Retinal pigment epithelial cell (primary cell): ENCODE data around the gene MTARC2.

Experiments
- DNase-seq: peaks from one replicate; pipeline ENCODE4 v3.0.0-alpha.2; 2010; ENCODE audit warnings: low read depth
- H3K4me3 ChIP-seq: 2 replicates; pipeline ENCODE4 v1.5.1; 2011; ENCODE audit warnings: mild to moderate bottlenecking, low read length, control low read depth, moderate library complexity
- TF ChIP-seq, protein P1 (sequence below): conservative IDR thresholded peaks from 2 replicates; pipeline ENCODE4 v1.5.1; 2011; ENCODE audit warnings: low read depth, low read length, control low read depth, inconsistent platforms

The MTARC2 gene

DNA sequence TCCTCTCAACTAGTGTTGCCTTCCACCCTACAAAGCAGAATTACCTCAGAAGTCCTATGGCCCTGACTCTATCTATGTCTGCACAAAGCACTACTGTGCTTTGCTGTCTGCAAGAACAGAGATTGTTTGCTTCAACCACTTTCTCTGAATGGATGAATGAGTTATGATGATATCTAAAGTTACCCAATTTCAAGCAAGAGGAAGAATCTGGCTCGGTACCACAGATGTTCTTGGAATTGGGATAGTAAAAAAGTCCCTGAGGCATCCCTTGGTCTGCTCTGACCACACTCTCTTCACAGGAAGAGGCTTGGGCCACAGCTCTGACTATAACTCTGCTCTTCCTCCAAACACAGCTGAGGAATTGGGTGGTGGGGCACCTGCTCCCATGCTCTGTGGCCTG lies 69.8 kb downstream of the MTARC2 start:
- H3K4me3 ChIP-seq = no peak overlapping the region
- DNase-seq = no peak
- TF ChIP-seq, protein P1, sequence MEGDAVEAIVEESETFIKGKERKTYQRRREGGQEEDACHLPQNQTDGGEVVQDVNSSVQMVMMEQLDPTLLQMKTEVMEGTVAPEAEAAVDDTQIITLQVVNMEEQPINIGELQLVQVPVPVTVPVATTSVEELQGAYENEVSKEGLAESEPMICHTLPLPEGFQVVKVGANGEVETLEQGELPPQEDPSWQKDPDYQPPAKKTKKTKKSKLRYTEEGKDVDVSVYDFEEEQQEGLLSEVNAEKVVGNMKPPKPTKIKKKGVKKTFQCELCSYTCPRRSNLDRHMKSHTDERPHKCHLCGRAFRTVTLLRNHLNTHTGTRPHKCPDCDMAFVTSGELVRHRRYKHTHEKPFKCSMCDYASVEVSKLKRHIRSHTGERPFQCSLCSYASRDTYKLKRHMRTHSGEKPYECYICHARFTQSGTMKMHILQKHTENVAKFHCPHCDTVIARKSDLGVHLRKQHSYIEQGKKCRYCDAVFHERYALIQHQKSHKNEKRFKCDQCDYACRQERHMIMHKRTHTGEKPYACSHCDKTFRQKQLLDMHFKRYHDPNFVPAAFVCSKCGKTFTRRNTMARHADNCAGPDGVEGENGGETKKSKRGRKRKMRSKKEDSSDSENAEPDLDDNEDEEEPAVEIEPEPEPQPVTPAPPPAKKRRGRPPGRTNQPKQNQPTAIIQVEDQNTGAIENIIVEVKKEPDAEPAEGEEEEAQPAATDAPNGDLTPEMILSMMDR = no peak

DNA sequence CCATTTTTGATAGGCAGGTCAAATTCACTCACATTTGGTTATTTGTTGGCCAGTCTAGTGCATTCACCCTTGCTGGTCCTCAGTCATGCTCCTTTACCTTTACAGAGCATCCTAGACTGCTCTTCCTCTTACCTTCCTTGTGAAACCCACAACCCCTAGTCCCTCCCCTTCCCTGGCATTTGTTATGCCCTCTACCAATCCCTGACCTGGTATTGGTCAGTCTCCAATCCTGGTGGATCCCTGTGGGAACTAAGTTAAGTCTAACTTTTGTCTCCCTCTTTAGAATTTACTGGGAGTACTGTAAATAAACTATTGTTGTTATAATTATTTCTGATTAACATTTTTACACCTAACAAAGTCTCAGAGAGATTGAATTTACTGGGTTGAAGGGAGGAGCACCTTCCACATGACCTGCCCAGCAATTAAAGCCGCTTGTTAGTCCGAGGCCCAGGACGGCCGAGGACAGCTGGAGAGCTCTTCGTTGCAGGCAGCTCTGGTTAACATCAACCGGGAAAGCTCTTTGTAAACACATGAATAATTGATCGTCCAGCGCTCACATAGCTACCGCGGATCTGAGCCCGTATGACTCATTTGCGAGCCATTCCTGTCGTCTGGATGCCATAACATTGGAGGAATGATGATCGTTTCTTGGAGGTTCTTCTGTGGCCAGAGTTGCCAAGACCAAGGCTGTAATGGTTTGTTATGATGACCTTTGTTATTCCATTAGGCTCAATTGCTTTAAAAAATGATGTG lies 70.5 kb downstream of the MTARC2 start:
- no peak for DNase-seq
- TF ChIP-seq, protein P1 = no peak
- H3K4me3 ChIP-seq = no peak overlapping the region

DNA sequence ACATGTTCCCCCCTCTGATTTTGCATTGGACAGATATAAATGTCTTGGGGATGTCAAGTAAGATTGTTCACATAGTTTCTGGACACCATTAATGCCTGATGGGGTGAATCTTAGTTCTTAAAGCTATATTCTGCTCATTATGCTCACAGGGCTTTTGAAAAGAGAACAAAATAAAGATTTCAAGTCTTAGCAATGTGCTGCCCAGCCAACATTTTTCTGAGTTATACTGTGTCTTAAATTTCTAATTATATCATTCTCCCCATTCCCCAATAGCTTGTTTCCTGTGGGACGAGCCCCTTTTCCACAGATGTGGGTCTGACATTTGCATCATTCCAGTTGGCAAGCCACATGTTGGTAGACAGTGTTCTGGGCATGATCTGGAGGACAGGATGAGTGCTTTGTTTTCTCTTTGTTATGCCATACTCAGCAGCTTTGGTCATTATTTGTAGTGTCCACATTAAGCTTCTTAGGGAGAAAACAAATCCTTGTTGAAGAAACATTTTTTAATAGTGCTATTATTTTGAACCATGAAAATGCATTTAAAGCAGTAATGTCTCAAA lies 71.4 kb downstream of the MTARC2 start:
- no peak overlapping the region for H3K4me3 ChIP-seq
- DNase-seq = no peak
- TF ChIP-seq, protein P1 = no peak

DNA sequence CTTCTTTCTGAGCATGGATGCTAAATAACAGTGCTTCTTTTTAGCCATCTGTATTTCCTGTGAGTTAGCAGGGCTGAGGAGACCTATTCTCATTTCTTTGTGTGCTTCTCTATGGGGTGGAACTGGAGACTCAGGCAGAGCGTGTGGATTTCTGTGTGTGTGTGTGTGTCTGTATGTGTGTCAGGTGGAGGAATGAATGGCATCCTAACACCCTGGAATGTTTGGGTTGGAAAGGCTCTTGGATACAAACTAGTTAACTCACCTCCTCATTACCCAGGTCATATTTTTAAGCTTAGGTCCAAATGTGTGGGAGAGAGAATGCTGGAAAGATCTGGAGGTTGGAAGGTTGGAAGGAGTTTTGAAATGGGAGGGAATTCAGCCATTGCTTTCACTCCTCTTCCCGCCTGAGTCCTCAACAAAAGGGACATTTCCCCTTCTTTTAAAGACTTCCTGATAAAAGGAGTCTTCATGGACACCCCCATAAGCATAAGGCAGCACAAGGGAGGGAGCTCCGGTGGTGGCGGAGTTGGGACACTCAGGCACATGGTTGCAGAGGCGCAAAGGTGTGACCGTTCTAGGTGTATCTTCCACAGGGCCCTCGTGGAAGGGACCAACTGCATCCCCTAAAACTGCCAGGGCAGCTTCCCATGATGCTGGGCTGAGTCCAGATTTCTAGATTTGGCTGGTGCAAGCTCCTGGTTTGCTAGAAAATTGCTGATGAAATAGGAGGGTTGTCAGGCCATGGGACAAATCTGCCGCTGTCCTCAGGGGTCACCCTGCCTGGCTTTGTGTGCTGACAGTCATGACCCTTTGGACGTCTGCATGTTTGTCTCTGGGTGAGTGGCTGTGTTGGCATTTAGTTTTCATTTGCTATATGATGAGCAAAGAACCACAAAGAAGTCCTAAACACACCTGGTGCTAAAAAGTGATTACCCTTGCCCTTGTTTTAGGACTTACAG lies 76.2 kb downstream of the MTARC2 start:
- H3K4me3 ChIP-seq = no peak overlapping the region
- TF ChIP-seq, protein P1 = no peak
- DNase-seq = peak; percentile 62

DNA sequence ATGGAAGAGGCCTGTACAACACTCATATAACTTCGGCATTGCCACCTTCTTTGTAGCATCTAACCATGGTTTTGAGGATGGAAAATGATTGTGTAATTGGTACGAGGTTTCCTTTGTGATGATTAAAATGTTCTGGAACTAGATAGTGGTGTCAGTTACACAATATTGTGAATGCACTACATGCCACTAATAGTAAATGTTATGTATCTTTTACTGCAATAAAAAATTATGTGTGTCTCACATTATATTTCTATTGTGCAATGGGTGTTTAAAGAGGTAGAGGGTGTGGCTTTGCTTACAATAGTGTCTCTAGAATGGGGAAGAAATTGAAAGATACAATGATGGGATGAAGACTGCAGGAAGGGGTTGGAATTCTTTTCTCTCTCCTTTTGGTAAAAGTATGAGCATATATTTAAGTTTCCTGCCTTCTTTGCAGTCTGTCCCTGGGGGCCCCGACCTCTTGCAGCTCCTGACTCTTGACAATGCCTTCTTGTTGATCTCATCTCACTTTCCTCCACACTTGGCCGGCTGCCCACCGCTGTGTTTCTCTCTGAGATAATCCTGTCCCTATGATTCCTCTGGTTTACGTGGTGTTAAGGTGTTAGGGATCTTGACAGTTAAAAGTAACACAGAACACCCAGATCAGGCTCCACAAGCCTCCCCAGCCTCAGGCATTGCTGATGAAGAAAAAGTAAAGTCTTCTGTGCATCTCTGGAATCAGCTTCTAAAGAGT lies 77.9 kb downstream of the MTARC2 start:
- no peak for DNase-seq
- TF ChIP-seq, protein P1 = no peak
- no peak overlapping the region for H3K4me3 ChIP-seq

DNA sequence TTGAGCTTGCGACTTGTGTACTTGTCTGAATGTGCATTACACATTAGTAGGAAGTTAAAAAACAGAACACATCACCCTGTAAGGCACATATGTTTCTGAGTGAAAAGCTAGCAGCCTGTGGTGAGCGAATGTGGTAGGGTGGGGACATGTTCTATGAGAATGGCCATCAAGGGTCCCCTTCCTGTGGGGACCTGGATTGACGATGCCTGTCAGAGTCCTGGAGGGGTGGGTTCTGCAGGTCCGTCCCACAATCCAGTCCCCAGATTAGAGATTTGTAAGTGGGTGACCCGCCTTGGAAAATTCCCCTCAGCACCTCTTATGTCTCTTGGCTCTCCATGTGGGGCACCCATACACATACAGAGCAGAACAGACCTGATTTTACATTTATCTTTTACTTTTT lies 78.6 kb downstream of the MTARC2 start:
- H3K4me3 ChIP-seq = no peak overlapping the region
- DNase-seq = no peak
- TF ChIP-seq, protein P1 = no peak
